GM18502 (cell line): ENCODE results near the gene ZNF423.

Experiments used
- ATAC-seq: cut with Tn5 transposase; IDR thresholded peaks from one replicate; pipeline ENCODE4 v1.9.1; 2021; ENCODE audit warnings: mild to moderate bottlenecking; ENCODE audit not compliant: unreplicated experiment, poor library complexity

The ZNF423 gene

DNA sequence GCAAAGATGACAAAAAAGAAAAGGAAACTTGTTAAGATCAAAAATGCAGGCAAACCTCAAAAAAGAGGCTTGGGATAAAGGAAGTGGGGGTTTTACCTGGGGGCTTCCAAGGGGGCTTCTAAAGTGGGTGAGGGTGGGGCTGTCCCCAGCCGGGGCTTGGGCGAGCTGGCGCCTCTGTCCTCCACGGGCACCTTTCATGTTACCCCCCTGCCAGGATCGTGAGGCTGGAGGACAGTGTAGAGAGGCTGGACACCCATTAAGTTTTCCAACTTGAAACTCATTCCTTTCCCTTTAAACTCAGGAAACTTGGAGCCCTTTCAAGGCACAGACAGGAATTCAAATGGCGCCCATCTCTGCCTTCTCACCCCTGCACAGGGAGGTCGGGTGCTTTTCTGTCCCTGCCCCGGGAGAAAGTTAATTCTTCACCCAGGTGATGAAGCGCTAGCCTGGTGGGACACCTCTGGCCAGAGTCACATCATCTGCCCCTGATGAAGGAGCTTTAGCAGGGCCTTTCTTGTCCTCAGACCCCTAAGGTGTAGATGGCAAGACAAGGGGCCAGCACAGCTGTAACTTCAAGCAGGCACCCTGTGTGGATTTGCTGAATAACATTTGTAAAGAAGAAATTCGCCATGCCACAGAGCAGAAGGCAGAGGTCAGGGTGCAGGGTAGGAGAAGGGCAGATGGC is 395.0 kb downstream of the ZNF423 start:
- ATAC-seq, result no peak

DNA sequence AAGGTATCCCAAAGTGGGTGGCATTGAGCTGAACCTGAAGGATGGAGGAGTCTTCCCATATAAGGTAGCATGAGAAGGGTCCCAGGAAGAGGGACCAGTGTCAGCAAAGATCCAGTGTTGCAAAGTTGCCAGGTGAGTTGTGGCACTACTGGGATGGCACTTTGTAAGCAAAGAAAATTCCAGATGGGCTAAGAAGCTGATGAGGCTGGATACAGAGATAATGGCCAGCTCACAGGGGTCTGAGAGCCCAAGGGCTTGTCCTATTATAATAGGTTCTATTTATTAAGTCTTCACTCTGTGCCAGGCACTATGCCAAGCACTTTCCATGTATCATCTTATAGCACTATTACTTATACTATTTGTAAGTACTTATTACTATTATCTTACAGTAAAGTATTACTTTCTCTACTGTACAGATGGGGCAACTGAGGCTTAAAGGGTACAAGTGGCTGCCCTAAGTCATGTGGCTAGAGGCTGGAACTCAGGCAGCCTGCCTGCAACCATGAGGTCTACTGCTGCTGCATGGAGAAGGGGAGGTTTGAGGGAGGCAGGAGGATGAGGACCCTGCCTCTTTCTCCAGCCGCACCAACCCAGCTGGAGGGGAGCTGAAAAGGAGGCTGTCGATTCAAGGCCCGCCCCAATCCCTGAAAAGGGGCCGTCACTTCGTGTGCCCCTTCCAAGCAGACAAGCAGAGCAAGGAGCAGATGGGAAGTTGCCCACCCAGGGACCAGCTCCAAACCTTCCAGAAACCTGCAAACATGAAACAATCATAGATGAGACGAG is 395.8 kb downstream of the ZNF423 start:
- ATAC-seq, result no peak

DNA sequence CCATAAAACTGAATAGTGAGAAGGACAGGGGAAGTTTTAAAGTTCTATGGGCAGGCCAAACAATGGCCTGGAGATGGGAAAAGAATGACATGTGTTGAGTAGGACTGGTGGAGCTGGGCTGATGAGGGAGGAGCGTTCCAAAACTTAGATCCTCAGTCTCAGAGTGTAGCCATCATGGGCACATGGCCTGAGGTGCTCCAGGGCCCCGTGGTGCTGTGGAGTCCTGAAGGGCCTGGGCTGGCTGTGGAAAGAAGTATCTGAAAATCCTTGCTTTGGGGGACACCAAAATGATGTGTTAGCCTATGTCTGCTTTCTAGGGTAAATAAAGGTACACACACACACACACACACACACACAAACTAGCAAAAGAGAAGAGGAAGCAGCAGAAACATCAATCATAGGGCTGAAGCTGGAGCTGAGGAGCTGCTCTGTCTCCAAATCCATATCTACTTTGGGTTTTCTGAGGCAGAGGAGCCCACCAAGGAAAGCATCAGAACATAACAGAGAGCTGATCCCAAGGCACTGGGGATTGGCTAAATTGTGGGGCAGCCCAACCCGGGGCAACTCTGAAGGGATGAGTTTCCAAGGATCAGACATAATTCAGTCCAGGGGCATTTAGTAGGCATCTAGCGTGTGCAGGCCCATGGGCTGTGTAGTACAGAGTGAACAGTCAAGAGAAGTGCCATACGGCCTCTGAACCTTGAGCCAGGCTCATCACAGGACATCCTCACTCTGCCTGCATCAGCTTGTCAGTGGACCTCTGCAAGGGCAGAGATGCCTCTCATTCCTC is 397.1 kb downstream of the ZNF423 start:
- no peak for ATAC-seq

GRCh38 chr16:49458243-49458642 is 397.7 kb downstream of the ZNF423 start:
- ATAC-seq, result no peak

GRCh38 chr16:49457196-49457595 is 398.7 kb downstream of the ZNF423 start:
- ATAC-seq, result no peak

- no peak for ATAC-seq
These were observed 399.1 kb downstream of the ZNF423 start for GRCh38 chr16:49456763-49457162.

DNA sequence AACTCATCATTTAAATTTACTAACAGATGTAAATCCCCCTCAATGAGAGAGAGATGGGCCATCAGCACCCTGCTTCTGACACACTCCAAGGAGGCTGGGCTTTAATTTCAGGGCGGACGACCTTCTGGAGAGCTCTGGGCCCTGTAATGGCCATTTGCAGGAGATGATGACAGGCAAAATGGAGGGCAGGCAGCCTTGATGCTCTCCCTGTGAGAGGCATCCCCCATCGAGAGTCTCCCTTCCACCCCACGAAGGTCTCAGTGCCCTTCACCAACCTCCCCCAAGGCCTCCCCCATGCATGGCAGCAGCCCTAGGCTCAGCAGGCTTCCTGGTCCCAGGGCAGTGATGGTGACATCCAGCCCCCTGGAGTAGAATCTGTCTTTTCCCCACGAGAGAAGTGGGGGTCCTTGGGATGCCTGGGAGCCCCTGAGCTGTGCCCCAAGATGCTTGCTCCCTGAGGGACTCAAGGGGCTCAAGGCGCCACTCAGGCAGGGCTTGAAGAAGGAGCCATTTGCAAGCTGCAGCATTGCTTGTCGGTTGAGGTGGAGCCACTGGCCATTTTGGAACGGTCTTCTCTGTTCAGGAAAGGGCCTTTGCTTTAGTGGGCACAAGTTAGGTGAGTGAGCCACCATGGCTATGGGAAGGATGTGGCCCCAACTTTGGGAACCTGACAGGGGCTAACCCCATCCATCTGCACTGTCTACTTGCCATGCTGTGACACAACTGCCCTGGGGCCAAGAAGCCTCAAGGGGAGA is 399.7 kb downstream of the ZNF423 start:
- ATAC-seq, result no peak

DNA sequence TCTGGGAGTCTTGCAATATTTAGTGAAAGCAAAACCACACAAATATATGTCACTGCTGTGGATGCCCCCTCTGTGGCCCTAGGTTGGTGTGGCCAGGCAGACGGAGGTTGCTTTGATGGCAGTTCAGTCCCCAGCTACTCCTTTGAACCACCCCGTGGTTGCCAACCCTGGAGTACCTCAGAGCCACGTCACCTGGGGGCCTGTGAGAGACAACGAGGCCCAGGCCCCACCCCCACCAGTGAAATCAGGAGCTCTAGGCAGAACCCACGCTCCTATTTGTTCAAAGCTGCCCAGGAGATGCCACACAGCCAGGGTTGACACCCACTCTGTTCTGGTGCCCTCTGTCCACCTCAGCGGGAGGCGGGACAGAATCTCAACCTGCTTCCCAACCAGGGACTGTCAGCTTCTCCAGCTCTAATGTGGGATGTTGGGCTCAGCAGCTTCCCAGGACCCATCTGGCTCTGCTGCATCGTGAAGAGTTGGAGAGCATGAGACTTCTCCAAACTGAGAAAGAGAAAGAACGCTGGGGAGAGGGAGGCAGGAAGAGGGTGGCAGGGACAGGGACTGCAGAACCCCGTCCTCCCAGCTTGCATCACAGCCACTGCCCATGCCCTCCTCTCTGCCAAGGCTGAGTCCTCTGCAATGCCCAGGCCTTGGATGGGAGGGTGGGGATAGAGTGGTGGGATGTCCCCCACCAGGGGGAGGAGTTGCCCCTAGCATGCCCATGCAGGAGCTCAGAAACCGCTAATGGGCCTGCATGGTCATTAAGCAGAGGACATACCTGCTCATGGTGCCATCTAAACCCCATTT is 400.5 kb downstream of the ZNF423 start:
- ATAC-seq, result no peak

DNA sequence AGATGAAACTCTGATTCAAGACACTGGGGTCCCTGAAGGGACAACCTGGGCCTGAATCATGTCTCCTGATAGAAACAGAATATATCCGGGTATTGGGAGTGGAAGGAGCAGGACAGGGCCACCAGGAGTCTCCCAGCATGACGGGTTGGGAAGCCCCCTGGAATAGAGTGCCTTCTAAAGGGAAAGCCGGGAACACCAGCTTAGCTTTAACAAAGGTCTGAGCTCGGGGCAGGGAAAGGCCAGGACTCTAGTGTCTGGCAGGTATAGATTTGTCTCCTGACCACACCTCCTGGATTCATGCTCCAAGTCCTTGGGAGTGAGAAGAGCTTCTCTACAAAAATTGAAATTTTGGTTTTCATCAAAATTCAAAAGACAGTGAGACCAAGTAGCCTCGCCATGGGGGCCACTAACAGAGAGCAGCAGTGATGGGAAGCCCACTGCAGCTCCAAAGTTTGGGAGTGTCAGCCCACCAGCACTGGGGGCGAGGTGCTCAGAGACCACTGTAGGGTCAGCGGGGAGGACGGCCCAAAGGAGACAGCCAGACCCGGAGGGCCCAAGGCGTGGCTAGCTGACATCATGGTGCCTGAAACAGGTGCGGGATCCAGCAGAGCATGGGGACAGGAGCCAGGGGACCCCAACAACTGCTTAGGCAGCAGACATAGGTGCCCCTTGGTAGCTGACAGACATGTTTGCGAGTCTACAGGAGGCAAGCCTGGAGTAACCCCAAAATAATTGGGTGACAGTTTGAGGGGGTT is 401.3 kb downstream of the ZNF423 start:
- ATAC-seq, result no peak

- no peak for ATAC-seq
These were observed 401.9 kb downstream of the ZNF423 start for GRCh38 chr16:49453983-49454382.

GRCh38 chr16:49453021-49453420 is 402.9 kb downstream of the ZNF423 start:
- no peak for ATAC-seq

GRCh38 chr16:49452578-49452977 is 403.3 kb downstream of the ZNF423 start:
- no peak for ATAC-seq

- no peak for ATAC-seq
These were observed 403.8 kb downstream of the ZNF423 start for GRCh38 chr16:49452108-49452507.

- ATAC-seq, result no peak
These were observed 409.1 kb downstream of the ZNF423 start for GRCh38 chr16:49446805-49447204.

DNA sequence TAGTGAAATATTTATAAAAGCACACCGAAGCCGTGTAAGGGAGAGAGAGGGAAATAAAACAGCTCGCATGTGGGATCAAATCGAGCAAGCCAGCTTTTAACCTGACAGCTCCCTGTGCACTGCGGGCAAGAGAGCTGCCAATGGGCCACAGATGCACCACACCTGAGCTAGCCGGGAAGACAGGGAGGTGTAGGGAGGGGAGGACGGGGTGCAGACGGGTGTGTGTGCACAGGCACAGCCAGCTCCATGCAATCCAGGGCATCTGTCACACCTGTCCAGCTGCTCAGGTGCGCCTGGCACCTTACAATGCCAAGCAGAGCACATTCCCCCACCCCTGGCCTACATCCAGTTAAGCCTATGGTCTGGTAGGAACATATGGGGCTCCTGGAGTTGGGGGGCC is 412.3 kb downstream of the ZNF423 start:
- ATAC-seq, result no peak

DNA sequence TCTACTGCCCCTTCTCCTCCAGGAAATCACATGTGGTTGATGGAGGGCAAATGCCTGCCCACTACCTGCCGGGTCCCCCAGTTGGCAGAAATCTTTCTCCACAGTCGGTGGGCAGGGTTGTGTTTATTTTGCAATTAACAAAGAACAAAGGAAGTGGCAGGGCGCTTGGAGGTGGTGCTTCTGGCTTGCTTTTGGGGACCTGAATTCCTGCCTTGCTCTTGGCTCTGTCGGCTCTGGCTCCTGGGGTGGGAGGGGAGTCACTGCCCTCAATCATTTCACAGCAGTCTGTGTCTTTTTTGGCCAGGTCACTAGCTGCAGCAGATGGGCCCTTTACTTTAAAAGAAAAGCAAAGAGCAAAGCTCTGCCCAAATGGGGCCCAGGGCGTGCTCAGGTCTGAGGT is 413.1 kb downstream of the ZNF423 start:
- no peak for ATAC-seq

DNA sequence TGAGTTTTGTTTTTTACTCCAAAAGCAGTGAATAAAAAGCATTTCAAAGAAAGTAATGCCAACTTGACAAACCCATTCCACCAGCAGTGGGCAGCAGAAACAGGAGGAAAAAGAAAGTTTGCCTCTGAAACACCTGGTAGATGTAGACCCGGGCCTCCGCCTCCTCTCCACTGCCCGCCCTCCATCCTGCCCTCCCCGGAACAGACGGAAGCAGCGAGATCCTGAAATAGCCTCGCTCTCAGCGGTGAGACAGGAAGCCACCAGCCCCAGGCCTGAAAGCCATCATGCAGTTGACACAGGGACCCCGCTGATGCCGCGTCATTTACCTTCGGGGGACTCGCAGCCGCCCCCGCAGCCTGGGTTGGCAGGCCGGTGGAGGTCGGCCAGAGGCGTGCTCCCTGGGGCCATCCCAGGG is 414.5 kb downstream of the ZNF423 start:
- peak; percentile 97 for ATAC-seq

GRCh38 chr16:49440156-49441065 is 415.5 kb downstream of the ZNF423 start:
- no peak for ATAC-seq
